AG10803 (cell line): ENCODE data around the gene MAP3K1.
A peak's percentile ranks its signal among the peaks of the same experiment; 100 is the strongest.
"Not testable (repeated sequence)": the region's sequence is repeated elsewhere in the genome, so short reads cannot be mapped to it uniquely, and the experiment has no call there.

Experiments
- DNase-seq: peaks from one replicate; pipeline ENCODE4 v3.0.0; 2010; ENCODE audit warnings: low read depth
- H3K4me3 ChIP-seq: 2 replicates; pipeline ENCODE4 v1.5.1; 2011; ENCODE audit warnings: mild to moderate bottlenecking, low read length, control low read depth
- CTCF ChIP-seq: conservative IDR thresholded peaks from 2 replicates; pipeline ENCODE4 v1.5.1; 2011; ENCODE audit warnings: mild to moderate bottlenecking, low read length, control low read depth, inconsistent platforms

The MAP3K1 gene

GRCh38 chr5:56814963-56815657 lies at the start of gene MAP3K1:
MAP3K1 (plus strand) TSS chr5:56815549; CDS start chr5:56815574, 25 bp downstream.
- peak within 1 kb of the TSS; percentile 82 for H3K4me3 ChIP-seq
- no peak for TF ChIP-seq CTCF
- peak; percentile 54 for DNase-seq

DNA sequence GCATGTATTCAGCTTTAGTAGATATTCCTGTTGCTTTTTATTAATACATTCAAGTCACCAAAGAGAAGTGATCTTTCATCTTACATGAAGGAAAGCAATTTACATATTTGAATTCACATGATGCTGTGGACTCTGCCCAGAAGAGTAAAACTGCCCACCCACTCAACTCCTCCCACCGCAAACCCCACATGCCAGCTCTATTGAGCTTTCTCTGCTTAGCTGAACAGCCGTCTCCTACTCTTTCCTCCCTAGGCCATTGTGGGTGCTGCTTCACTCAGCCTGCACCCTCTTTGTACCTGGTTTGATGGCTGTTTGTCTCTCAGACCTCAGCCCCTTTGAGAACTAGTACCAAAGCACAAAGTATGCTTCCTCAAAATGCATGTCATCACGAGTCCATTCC lies 48.4 kb upstream of the MAP3K1 start:
- TF ChIP-seq CTCF: no peak
- no peak overlapping the region for H3K4me3 ChIP-seq
- no peak for DNase-seq

- no peak for TF ChIP-seq CTCF
- H3K4me3 ChIP-seq: no peak overlapping the region
These were observed 45.3 kb upstream of the MAP3K1 start for GRCh38 chr5:56769875-56770604.

GRCh38 chr5:56772767-56773166 lies 42.6 kb upstream of the MAP3K1 start:
- no peak overlapping the region for H3K4me3 ChIP-seq
- no peak for TF ChIP-seq CTCF
- DNase-seq: no peak

More at GRCh38 chr5:56769875-56770604, 45.3 kb upstream of the MAP3K1 start:
- DNase-seq: no peak

DNA sequence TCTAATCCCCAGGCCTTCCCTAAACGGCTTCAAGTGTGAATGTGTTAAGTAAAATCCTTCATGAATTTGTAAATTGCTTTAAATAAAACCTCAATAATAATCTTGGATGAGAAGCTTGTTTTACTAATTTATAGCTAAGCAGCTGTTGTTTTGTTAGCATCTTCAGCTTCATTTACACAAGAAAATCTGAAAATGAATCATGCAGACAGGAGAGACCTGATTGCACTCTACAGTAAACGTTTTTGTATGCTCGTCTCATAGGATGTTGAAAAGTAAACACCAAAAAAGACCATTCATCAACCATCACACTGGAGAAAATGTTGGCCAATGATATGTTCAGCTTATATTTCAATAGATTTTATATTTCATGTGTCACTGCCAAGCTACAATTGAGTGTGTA lies 40.4 kb upstream of the MAP3K1 start:
- no peak for TF ChIP-seq CTCF

GRCh38 chr5:56776212-56776846 lies 39.0 kb upstream of the MAP3K1 start:
- DNase-seq, H3K4me3 ChIP-seq: not testable (repeated sequence)

More for the DNA sequence above, 40.4 kb upstream of the MAP3K1 start:
- no peak for DNase-seq
- H3K4me3 ChIP-seq: no peak overlapping the region

DNA sequence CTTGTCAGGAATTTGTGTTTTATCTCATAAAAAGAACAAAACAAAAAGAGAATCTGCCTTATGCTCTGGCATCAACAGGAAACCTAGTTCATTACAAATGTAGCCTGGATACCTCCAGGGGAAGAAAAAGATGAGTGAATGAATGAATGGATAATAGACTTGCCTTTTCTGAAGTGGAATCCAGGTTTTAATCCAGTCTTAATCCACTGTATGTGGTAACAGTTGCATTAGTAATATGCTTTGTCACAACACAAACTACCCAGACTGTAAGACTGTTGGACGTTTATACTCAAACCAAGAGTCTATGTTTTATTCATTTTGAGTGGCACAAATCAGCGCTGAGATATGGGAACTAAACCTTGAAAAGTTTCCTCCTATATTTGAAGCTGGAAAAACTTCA lies 32.1 kb upstream of the MAP3K1 start:
- no peak for TF ChIP-seq CTCF
- H3K4me3 ChIP-seq: no peak overlapping the region

More for the DNA sequence above, 32.1 kb upstream of the MAP3K1 start:
- DNase-seq: no peak
